ENCODE measurements around the gene PCDH12.

The PCDH12 gene

DNA sequence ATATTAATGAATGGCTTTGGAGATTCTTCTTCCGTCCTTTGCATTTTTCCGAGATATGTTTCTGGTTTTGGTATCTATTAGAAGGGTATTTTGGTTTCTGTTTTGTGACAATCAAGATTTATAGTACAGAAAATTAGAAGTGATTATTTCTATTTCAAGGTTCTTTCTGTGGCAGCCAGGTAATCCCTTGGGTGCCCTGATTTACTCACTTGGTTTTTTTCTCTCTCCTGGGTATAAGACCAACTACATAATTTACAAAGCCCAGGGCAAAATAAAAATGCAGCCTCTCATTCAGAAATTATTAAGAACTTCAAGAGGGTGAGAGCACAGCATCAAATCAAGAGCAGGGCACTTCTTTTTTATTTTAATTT lies 8.9 kb upstream of the PCDH12 start:
- DNase-seq (ENCODE audit: low read depth), result no peak
- H3K4me3 ChIP-seq (ENCODE audit: low read depth, low read length), result no peak overlapping the region
- TF ChIP-seq, protein P1, sequence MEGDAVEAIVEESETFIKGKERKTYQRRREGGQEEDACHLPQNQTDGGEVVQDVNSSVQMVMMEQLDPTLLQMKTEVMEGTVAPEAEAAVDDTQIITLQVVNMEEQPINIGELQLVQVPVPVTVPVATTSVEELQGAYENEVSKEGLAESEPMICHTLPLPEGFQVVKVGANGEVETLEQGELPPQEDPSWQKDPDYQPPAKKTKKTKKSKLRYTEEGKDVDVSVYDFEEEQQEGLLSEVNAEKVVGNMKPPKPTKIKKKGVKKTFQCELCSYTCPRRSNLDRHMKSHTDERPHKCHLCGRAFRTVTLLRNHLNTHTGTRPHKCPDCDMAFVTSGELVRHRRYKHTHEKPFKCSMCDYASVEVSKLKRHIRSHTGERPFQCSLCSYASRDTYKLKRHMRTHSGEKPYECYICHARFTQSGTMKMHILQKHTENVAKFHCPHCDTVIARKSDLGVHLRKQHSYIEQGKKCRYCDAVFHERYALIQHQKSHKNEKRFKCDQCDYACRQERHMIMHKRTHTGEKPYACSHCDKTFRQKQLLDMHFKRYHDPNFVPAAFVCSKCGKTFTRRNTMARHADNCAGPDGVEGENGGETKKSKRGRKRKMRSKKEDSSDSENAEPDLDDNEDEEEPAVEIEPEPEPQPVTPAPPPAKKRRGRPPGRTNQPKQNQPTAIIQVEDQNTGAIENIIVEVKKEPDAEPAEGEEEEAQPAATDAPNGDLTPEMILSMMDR (IDR thresholded peaks at IDR 0.05; ENCODE audit: low read depth, low read length, missing control alignments), result no peak

DNA sequence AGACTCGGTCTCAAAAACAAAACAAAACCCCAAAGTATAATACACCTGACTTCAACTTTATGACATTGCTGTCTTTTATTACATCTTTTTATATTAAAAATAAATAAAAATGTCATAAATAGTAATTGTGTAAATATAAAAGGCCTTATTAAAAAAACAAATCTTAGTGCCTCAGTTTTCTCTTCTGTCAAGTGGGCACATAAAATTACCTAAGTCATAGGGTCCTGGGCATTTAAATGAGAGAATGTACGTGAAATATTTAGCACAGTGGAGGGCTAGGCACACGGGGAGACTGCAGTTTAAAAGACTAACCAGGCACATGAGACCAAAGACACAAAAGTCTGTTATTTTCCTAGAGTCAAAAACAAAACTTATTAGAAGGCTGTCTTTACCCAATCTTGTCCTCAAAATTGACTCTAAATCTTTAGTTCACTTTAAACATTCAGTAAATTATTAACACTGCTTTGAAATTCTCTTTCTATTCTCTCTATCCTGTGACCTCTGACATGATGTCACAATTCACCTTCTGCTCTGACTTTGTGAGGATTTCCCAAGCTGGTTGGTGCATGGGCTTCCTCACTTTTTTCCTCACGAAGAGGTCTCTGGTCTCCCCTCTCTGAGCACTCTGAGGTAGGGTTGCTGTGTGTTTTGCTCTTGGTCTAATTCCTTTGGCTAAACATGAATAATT lies 8.4 kb upstream of the PCDH12 start:
- no peak for DNase-seq (ENCODE audit: low read depth)
- TF ChIP-seq, protein P1 (IDR thresholded peaks at IDR 0.05; ENCODE audit: low read depth, low read length, missing control alignments), result no peak
- H3K4me3 ChIP-seq (ENCODE audit: low read depth, low read length), result no peak overlapping the region

DNA sequence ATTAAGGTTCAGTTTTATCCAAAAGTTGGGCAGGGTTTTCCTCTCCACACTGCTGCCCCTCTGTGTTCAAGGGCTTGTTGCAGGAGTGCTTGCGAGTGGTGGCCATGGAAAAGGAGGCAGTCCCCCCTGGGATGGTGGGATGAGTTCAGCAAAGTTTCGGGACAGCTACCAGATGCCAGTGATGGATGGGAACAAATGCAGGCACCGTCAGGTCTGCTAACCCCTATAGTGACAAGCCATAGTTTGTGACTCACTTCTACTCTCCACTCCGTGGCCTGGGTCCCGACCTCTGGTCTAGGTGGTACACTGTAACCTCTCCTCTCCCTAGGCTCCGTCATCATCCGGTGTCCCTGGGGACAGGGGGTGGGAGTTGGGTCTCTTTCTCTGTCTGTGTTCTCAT lies 7.1 kb upstream of the PCDH12 start:
- H3K4me3 ChIP-seq (ENCODE audit: low read depth, low read length), result no peak overlapping the region
- no peak for DNase-seq (ENCODE audit: low read depth)
- TF ChIP-seq, protein P1 (IDR thresholded peaks at IDR 0.05; ENCODE audit: low read depth, low read length, missing control alignments), result no peak

DNA sequence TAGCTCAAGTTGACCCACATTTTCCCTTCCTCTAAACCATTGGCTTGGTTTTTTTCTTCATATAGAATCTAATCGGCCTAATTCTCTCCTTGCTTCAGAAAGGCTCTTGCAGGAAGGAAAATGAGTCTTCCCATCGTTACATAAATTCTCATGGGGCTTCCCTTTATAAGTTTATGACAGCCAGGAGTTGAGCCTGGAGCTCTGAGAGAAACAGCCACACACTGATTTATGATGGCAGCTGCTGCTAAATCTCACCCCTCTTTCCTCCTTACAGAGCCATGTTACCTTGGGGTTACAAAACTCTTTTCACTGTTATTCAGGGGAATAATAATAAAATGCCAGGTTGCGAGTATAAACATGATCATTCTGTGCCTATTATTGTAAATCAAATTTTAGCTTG lies 5.7 kb upstream of the PCDH12 start:
- no peak for DNase-seq (ENCODE audit: low read depth)
- TF ChIP-seq, protein P1 (IDR thresholded peaks at IDR 0.05; ENCODE audit: low read depth, low read length, missing control alignments), result no peak
- H3K4me3 ChIP-seq (ENCODE audit: low read depth, low read length), result no peak overlapping the region

DNA sequence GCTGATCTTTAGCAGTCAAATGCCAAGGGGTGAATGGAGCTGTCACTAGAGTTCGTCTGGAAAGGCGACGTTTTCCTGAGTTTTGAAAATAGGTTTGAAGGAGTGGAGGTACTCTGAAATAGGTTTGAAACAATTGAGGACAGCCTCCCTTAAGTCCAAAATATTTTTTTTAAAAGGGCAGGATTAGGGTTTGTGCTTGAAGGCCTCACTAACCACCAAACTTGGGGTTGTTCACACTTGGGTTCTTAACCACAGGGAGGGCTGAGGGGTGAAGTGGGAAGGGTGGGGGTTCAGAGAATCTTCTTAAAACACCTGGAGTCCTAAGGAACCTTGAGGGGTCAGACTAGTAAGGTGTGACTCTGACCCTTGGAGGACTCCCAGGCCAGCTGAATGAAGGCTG lies 3.5 kb upstream of the PCDH12 start:
- no peak overlapping the region for H3K4me3 ChIP-seq (ENCODE audit: low read depth, low read length)
- no peak for DNase-seq (ENCODE audit: low read depth)
- TF ChIP-seq, protein P1 (IDR thresholded peaks at IDR 0.05; ENCODE audit: low read depth, low read length, missing control alignments), result no peak

DNA sequence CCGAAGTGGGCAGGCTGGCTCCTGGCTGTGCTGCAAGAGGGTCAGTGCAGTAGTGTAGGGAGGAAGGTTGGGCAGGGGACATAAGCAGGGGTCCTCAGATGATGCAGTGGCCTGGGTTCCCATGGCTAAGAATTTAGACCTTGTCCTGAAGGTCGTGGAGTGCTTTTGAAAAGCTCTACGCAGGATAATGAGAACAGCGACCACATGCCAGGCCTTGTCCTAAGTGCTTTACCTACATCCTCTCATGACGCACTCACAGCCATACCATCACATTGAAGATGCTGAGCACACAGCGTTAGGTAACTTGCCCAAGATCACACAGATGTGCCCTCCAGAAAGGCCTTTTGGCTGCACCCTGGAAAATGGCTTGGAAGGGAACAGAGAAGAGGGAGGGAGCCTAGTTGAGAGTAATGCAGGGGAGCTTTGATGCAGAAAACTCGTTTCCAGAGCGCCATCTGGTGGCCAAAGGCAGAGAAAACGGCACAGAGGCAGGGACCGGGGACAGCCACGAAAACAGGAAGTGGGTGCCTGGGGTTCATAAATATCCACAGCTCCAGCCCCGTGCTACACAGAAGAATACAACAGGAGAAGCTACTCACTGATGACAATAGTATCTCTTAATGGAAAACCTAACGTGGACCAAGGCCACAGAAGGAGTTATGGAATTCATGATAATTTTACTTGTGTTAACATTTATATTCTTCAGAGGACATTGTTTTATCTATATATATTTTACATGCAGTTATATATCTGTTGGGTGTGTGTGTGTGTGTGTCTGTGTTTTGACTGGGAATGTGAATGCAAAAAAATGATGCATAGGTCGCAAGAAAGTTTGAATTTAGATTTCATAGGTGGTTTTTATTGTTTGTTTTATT lies 2.7 kb upstream of the PCDH12 start:
- DNase-seq (ENCODE audit: low read depth), result peak; percentile 67
- H3K4me3 ChIP-seq (ENCODE audit: low read depth, low read length), result no peak overlapping the region
- TF ChIP-seq, protein P1 (IDR thresholded peaks at IDR 0.05; ENCODE audit: low read depth, low read length, missing control alignments), result peak; percentile 84

Data from GM12864 (cell line).